A673 (cell line): ENCODE results near the gene FZD4. TPM values are rescaled to one million over a fixed set of nuclear protein-coding genes. Genes with fewer than 3 reads are reported as not detected.

Experiments used
- BruUV-seq: library from RNA; stranded (reverse); fragments of 400-500 nt; replicated peaks from 2 replicates; lab custom pipeline; 2021; lab: Mats Ljungman, UMichigan
- CTCF ChIA-PET: fragments of 300-600 bp; sonication (Branson Sonifier 250); formaldehyde crosslinking; loops from one replicate; lab custom pipeline; 2022; ENCODE audit warnings: antibody characterized with exemption; lab: Charles Lee
- POLR2A ChIA-PET: fragments of 300-600 bp; sonication (Branson Sonifier 250); formaldehyde crosslinking; loops from one replicate; lab custom pipeline; 2022; ENCODE audit warnings: antibody characterized with exemption; ENCODE audit not compliant: low non-redundant PET; lab: Charles Lee
- DNase-seq: peaks from one replicate; pipeline ENCODE4 v3.0.0-alpha.2; 2015; ENCODE audit warnings: low spot score
- H3K27ac ChIP-seq: fragments of 200-600 bp; sonication (generic); 2 replicates; pipeline ENCODE4 v1.5.1; 2016; ENCODE audit warnings: mixed run types, low read depth, mild to moderate bottlenecking, mixed read lengths, antibody characterized with exemption, low read length; ENCODE audit not compliant: poor library complexity, severe bottlenecking
- H3K27me3 ChIP-seq: fragments of 200-600 bp; sonication (generic); replicated peaks from 2 replicates; pipeline ENCODE4 v1.6.1; 2017; ENCODE audit warnings: mixed run types, low read depth, mild to moderate bottlenecking, mixed read lengths, antibody characterized with exemption, low read length; ENCODE audit not compliant: insufficient read depth, poor library complexity
- H3K36me3 ChIP-seq: fragments of 200-600 bp; sonication (generic); 2 replicates; pipeline ENCODE4 v1.6.1; 2016; ENCODE audit warnings: mixed run types, mild to moderate bottlenecking, mixed read lengths, antibody characterized with exemption, low read length; ENCODE audit not compliant: insufficient read depth, poor library complexity, severe bottlenecking
- H3K4me1 ChIP-seq: fragments of 200-600 bp; sonication (generic); 2 replicates; pipeline ENCODE4 v1.6.1; 2017; ENCODE audit warnings: mixed run types, mild to moderate bottlenecking, mixed read lengths, antibody characterized with exemption, low read length; ENCODE audit not compliant: insufficient read depth, poor library complexity, severe bottlenecking
- H3K4me3 ChIP-seq: fragments of 200-600 bp; sonication (generic); 2 replicates; pipeline ENCODE4 v1.5.1; 2016; ENCODE audit warnings: low read depth, mixed run types, mild to moderate bottlenecking, mixed read lengths, low read length; ENCODE audit not compliant: poor library complexity, severe bottlenecking
- H3K9me3 ChIP-seq: fragments of 200-600 bp; sonication (generic); 2 replicates; pipeline ENCODE4 v1.6.1; 2016; ENCODE audit warnings: mixed run types, low read depth, mild to moderate bottlenecking, mixed read lengths, antibody characterized with exemption, low read length; ENCODE audit not compliant: poor library complexity, severe bottlenecking
- EZH2 ChIP-seq: fragments of 200-600 bp; sonication (generic); IDR thresholded peaks from 2 replicates; pipeline ENCODE4 v1.6.1; 2017; ENCODE audit warnings: borderline replicate concordance, low read depth, mild to moderate bottlenecking, mixed read lengths, antibody characterized with exemption, low read length; ENCODE audit not compliant: poor library complexity, severe bottlenecking
- intact Hi-C: fragments of 100-400 bp; cut with micrococcal nuclease; formaldehyde crosslinking; loops from one replicate; pipeline ENCODE4 v1.10.0; 2022; ENCODE audit not compliant: unreplicated experiment
- total RNA-seq: library from RNA; stranded (reverse); gene quantifications from 2 replicates; pipeline ENCODE4 v1.2.3, GENCODE V29; 2021
- TF ChIP-seq, protein P1 (sequence below): fragments of 300-800, 200-600 bp; sonication (generic); conservative IDR thresholded peaks from 2 replicates; pipeline ENCODE4 v1.5.1; 2017; ENCODE audit warnings: low read depth, mild to moderate bottlenecking, antibody characterized with exemption, low read length, moderate library complexity, mixed read lengths

FZD4 gene
- total RNA-seq, 1 experiment from 2014 or later, result 89.1 TPM

DNA sequence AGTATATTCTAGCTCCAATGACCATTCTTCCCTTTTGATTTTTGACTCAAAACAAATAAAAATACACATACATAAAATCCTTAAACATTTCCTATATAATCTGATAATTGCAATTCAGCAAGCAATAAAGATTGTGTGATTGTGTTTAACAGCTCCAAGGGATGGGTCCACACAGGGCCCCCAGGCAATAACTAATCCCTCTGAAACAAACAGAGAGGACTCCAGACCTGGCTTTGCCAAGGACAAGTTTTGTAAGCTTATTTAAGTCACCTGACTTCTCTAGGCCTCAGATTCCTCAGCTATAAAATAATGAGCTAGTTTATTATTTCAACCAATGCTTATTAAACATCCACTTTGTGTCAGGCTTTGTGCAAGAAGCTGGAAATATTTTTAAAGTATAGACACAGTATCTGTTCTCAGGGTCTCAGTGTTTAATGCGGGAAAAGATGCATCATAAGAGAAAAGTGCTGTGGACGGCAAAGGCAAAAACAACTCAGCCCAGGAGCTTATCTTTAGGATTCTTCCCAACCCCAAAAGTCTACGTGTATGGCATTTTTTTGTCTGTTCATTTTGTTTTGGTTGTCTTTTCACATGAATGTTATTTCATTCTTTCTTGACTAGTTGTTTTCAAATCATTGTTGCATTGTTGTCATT is 20.1 kb downstream of the FZD4 start:
- DNase-seq, result no peak
- H3K9me3 ChIP-seq, result no peaks in the 10 kb centered on the region
- peaks cover 87% of the 10 kb centered on the region for H3K4me1 ChIP-seq
- no TSS peak for BruUV-seq
- H3K4me3 ChIP-seq, result no peak overlapping the region
- TF ChIP-seq, protein P1, sequence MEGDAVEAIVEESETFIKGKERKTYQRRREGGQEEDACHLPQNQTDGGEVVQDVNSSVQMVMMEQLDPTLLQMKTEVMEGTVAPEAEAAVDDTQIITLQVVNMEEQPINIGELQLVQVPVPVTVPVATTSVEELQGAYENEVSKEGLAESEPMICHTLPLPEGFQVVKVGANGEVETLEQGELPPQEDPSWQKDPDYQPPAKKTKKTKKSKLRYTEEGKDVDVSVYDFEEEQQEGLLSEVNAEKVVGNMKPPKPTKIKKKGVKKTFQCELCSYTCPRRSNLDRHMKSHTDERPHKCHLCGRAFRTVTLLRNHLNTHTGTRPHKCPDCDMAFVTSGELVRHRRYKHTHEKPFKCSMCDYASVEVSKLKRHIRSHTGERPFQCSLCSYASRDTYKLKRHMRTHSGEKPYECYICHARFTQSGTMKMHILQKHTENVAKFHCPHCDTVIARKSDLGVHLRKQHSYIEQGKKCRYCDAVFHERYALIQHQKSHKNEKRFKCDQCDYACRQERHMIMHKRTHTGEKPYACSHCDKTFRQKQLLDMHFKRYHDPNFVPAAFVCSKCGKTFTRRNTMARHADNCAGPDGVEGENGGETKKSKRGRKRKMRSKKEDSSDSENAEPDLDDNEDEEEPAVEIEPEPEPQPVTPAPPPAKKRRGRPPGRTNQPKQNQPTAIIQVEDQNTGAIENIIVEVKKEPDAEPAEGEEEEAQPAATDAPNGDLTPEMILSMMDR, result no peak
- TF ChIP-seq EZH2, result no peak
- intact Hi-C loops, result no loop called here
- no peaks in the 10 kb centered on the region for H3K27me3 ChIP-seq
- POLR2A ChIA-PET, result interaction anchor here (0.6 kb wide), 1 partner anchor 1673 kb away, joined by 3 read pairs; no protein-coding TSS in a partner anchor
- H3K27ac ChIP-seq, result peak overlapping the region; percentile 60
- CTCF ChIA-PET, result no interaction called here
- H3K36me3 ChIP-seq, result peaks cover 12% of the 10 kb centered on the region

DNA sequence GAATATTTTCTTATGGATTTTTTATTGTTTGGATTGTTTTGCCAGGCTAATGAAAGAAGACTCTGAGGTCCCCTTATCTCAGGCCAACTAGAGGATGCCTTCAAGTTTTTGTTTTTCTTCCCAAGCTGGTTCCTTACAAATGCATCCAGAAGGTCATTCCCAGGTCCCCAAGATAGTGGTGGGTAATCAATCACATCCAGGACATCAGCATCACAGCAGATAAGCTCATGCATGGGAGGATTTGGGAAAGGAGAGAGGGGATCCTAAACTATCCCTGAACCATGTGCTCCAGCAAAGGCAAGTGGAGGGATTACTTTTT is 20.7 kb downstream of the FZD4 start:
- intact Hi-C loops, result no loop called here
- Histone ChIP-seq H3K36me3 (peaks cover 12% of the 10 kb centered on the region), H3K4me1 (peaks cover 83% of the 10 kb centered on the region), H3K4me3 (no peak overlapping the region), H3K27me3 (no peaks in the 10 kb centered on the region), H3K9me3 (no peaks in the 10 kb centered on the region), H3K27ac (peak overlapping the region; percentile 60)
- POLR2A ChIA-PET, result no interaction called here
- no peak for TF ChIP-seq EZH2
- TF ChIP-seq, protein P1, result no peak
- CTCF ChIA-PET, result no interaction called here
- BruUV-seq, result no TSS peak
- no peak for DNase-seq

DNA sequence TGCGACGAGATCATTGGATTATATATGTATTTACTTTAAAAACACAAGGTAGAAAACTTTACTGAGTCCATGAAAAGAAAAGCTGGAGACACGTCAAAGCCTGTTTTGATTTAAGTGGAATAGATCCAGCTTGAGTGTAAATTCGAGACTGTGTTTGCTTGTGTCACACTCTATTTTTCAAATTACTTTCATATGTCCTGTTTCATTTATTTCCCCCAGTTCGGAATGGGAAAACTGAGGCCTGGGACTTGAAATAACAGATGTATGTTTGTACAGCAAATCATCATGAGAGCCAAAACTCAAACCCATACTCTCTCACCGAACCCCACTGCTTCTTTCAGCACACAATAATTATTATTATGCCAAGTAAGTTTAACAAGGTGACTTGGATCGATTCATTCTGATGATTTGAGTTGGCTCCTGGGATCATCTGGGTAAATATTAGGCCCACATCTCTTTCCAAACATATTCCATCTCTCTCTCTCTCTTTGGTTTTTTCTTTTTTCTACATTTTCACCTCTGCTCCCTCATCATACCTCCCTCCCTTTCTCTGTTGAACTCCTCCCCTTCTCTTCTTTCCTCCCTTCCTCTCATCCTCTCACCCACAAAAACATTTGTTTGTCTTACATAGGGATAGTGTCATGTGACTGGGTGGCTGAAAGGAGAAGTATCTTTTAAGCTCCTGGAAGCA is 21.2 kb downstream of the FZD4 start:
- Histone ChIP-seq H3K9me3 (no peaks in the 10 kb centered on the region), H3K36me3 (peaks cover 12% of the 10 kb centered on the region), H3K27me3 (no peaks in the 10 kb centered on the region), H3K4me1 (peaks cover 80% of the 10 kb centered on the region), H3K27ac (peak overlapping the region; percentile 51), H3K4me3 (no peak overlapping the region)
- no peak for DNase-seq
- ChIA-PET CTCF (no interaction called here), POLR2A (no interaction called here)
- no peak for TF ChIP-seq EZH2
- TF ChIP-seq, protein P1, result no peak
- intact Hi-C loops, result no loop called here
- no TSS peak for BruUV-seq
